K562 (cell line): ENCODE results near the gene TTC39A. TPM values are rescaled to one million over a fixed set of nuclear protein-coding genes. Genes with fewer than 3 reads are reported as not detected.
A peak's percentile ranks its signal among the peaks of the same experiment; 100 is the strongest.

Source experiments
- ATAC-seq: fragments of 200-7000 bp; cut with Tn5 transposase; 3 replicates; pipeline ENCODE4 v1.9.1; 2020; ENCODE audit warnings: moderate library complexity
- BruUV-seq: library from RNA; stranded (reverse); fragments of 400-500 nt; replicated peaks from 2 replicates; lab custom pipeline; 2021; lab: Mats Ljungman, UMichigan
- CTCF ChIA-PET: fragments of 300-600 bp; formaldehyde crosslinking; extraction: SDS; loops from one replicate; lab custom pipeline; 2021; ENCODE audit warnings: low intra/inter-chr PET ratio; lab: Yijun Ruan, JAX
- POLR2A ChIA-PET: fragments of 300-600, 350-650 bp; sonication (Branson Sonifier 250); formaldehyde crosslinking; extraction: SDS; loops from one replicate; lab custom pipeline; 2021; ENCODE audit warnings: antibody characterized with exemption, inconsistent platforms; lab: Yijun Ruan, JAX
- DNase-seq, 4 experiments: peaks; one replicate each; pipeline versions ENCODE4 v3.0.0 to v3.0.0-alpha.2; 2011 to 2018; ENCODE audit warnings: low spot score in 3 of 4, mixed read lengths in 3 of 4; ENCODE audit errors: extremely low read depth in 1 of 4
- FAIRE-seq: peaks from 2 replicates; lab custom pipeline; 2011; peaks lifted over from hg19 to GRCh38; lab: Jason Lieb, UNC
- H2AFZ ChIP-seq: 2 replicates; pipeline ENCODE4 v1.6.0; 2011; ENCODE audit warnings: low read depth, low read length, control low read depth, inconsistent platforms
- H3K27ac ChIP-seq: fragments of 200-600 bp; 3 replicates; pipeline ENCODE4 v1.8.0; 2011; ENCODE audit warnings: low read depth, mild to moderate bottlenecking, control low read depth, inconsistent platforms, low read length, moderate library complexity, mixed read lengths; ENCODE audit errors: extremely low read depth
- H3K27me3 ChIP-seq, 2 experiments: fragments of 300-600 bp in 1 of 2; 2 replicates in 1 of 2; 3 replicates in 1 of 2; pipeline versions ENCODE4 v1.6.0 to v1.8.0; 2011; ENCODE audit warnings: inconsistent platforms in 2 of 2, low read length in 2 of 2, mild to moderate bottlenecking in 1 of 2, mixed read lengths in 1 of 2, moderate library complexity in 1 of 2; ENCODE audit not compliant: control insufficient read depth in 2 of 2, insufficient read depth in 2 of 2
- H3K36me3 ChIP-seq: fragments of 300-600 bp; 3 replicates; pipeline ENCODE4 v1.8.0; 2011; ENCODE audit warnings: mild to moderate bottlenecking, low read length, inconsistent platforms; ENCODE audit not compliant: control insufficient read depth, insufficient read depth
- H3K4me1 ChIP-seq, 2 experiments: fragments of 200-600 bp in 1 of 2; replicated peaks in 1 of 2; 2 replicates in 1 of 2; 3 replicates in 1 of 2; pipeline versions ENCODE4 v1.5.1 to v1.8.0; 2011; ENCODE audit warnings: inconsistent platforms in 2 of 2, low read length in 2 of 2, mild to moderate bottlenecking in 1 of 2, mixed read lengths in 1 of 2, moderate library complexity in 1 of 2; ENCODE audit not compliant: control insufficient read depth in 2 of 2, insufficient read depth in 2 of 2
- H3K4me2 ChIP-seq: 2 replicates; pipeline ENCODE4 v1.6.1; 2011; ENCODE audit warnings: low read length, control low read depth, inconsistent platforms, mixed read lengths; ENCODE audit not compliant: insufficient read depth
- H3K4me3 ChIP-seq: fragments of 200-600 bp; sonication (generic), shearing (Covaris generic); 2 replicates; pipeline ENCODE4 v1.5.1; 2016; ENCODE audit warnings: control low read depth, inconsistent platforms
- H3K79me2 ChIP-seq: fragments of 200-600 bp; 3 replicates; pipeline ENCODE4 v1.8.0; 2011; ENCODE audit warnings: low read length, inconsistent platforms; ENCODE audit not compliant: control insufficient read depth, insufficient read depth
- H3K9ac ChIP-seq, 2 experiments: 2 replicates each; pipeline versions ENCODE4 v1.6.0 to v1.6.1; 2011; ENCODE audit warnings: low read depth in 2 of 2, low read length in 2 of 2, control low read depth in 1 of 2, inconsistent platforms in 1 of 2, mild to moderate bottlenecking in 1 of 2, mixed read lengths in 1 of 2; ENCODE audit not compliant: insufficient read depth in 1 of 2
- H3K9me1 ChIP-seq: one replicate; pipeline ENCODE4 v1.6.0; 2011; ENCODE audit warnings: inconsistent platforms, mild to moderate bottlenecking, low read length, moderate library complexity; ENCODE audit not compliant: control insufficient read depth, insufficient read depth
- H3K9me3 ChIP-seq: replicated peaks from 2 replicates; pipeline ENCODE4 v1.5.1; 2011; ENCODE audit warnings: low read depth, low read length, inconsistent platforms; ENCODE audit not compliant: control insufficient read depth, insufficient read depth
- H4K20me1 ChIP-seq: replicated peaks from 2 replicates; pipeline ENCODE4 v1.6.1; 2011; ENCODE audit warnings: low read length, inconsistent platforms, mixed read lengths; ENCODE audit not compliant: control insufficient read depth, insufficient read depth
- GMEB1 ChIP-seq: fragments of 250-450 bp; sonication (Bioruptor Pico); IDR thresholded peaks from 2 replicates; pipeline ENCODE4 v1.4.0; 2020; ENCODE audit warnings: mild to moderate bottlenecking
- HDAC3 ChIP-seq: fragments of 450-650 bp; IDR thresholded peaks from 2 replicates; pipeline ENCODE4 v1.6.1; 2018; ENCODE audit warnings: borderline replicate concordance, mild to moderate bottlenecking, moderate library complexity; ENCODE audit not compliant: partially characterized antibody
- HMG20A ChIP-seq: fragments of 450-650 bp; formaldehyde crosslinking; conservative IDR thresholded peaks from 2 replicates; pipeline ENCODE4 v1.4.0; 2020; ENCODE audit warnings: mild to moderate bottlenecking, mixed read lengths
- HMG20B ChIP-seq: fragments of 250-450 bp; sonication (Bioruptor Pico); IDR thresholded peaks from 2 replicates; pipeline ENCODE4 v1.5.0; 2021; ENCODE audit warnings: mild to moderate bottlenecking
- HNRNPK ChIP-seq: fragments of 200-400 bp; formaldehyde crosslinking; IDR thresholded peaks from one replicate; pipeline ENCODE4 v1.6.1; 2018; ENCODE audit warnings: mild to moderate bottlenecking, low read depth, low read length; ENCODE audit not compliant: poor library complexity, severe bottlenecking
- KDM1A ChIP-seq, 2 experiments: fragments of 450-650 bp; IDR thresholded peaks; 2 replicates each; pipeline ENCODE4 v1.6.1; 2016; ENCODE audit warnings: mild to moderate bottlenecking in 2 of 2
- NCOR1 ChIP-seq: fragments of 450-650 bp; IDR thresholded peaks from 2 replicates; pipeline ENCODE4 v1.6.1; 2016; ENCODE audit warnings: mild to moderate bottlenecking, moderate library complexity
- NR4A1 ChIP-seq, 2 experiments: fragments of 250-450 bp in 1 of 2; fragments of 450-650 bp in 1 of 2; sonication (Bioruptor Pico) in 1 of 2; IDR thresholded peaks; 2 replicates each; pipeline versions ENCODE4 v1.4.0 to v1.6.1; 2016 to 2020; ENCODE audit warnings: mild to moderate bottlenecking in 2 of 2, missing compliant biosample characterization in 1 of 2, missing genetic modification characterization in 1 of 2, moderate library complexity in 1 of 2
- PCBP1 ChIP-seq: fragments of 200-400 bp; formaldehyde crosslinking; IDR thresholded peaks from 2 replicates; pipeline ENCODE4 v1.6.1; 2018; ENCODE audit warnings: mild to moderate bottlenecking, low read depth, low read length; ENCODE audit not compliant: poor library complexity, severe bottlenecking
- PPARD ChIP-seq: fragments of 250-450 bp; sonication (Bioruptor Pico); IDR thresholded peaks from 2 replicates; pipeline ENCODE4 v1.8.0; 2022; ENCODE audit warnings: inconsistent platforms, mild to moderate bottlenecking, moderate library complexity
- PRPF4 ChIP-seq: fragments of 200-400 bp; formaldehyde crosslinking; IDR thresholded peaks from one replicate; pipeline ENCODE4 v1.6.1; 2017; ENCODE audit warnings: low read length, low read depth, mild to moderate bottlenecking; ENCODE audit not compliant: insufficient read depth, poor library complexity, severe bottlenecking
- SIN3B ChIP-seq: fragments of 450-650 bp; IDR thresholded peaks from 2 replicates; pipeline ENCODE4 v1.6.1; 2017; ENCODE audit warnings: low read depth, mild to moderate bottlenecking, moderate library complexity
- SLC30A9 ChIP-seq: fragments of 250-450 bp; sonication (Bioruptor Pico); IDR thresholded peaks from 2 replicates; pipeline ENCODE4 v1.8.0; 2022; ENCODE audit warnings: mild to moderate bottlenecking, moderate library complexity
- STAT5A ChIP-seq: IDR thresholded peaks from 2 replicates; pipeline ENCODE4 v1.6.1; 2012; ENCODE audit warnings: low read length, inconsistent platforms, borderline replicate concordance
- TFAM ChIP-seq: fragments of 250-450 bp; sonication (Bioruptor Pico); conservative IDR thresholded peaks from 2 replicates; pipeline ENCODE4 v1.5.0; 2021; ENCODE audit warnings: mild to moderate bottlenecking, moderate library complexity
- ZC3H8 ChIP-seq: fragments of 450-650 bp; IDR thresholded peaks from 2 replicates; pipeline ENCODE4 v1.6.1; 2017
- ZNF212 ChIP-seq: fragments of 450-650 bp; formaldehyde crosslinking; IDR thresholded peaks from 2 replicates; pipeline ENCODE4 v1.4.0; 2020; ENCODE audit warnings: mild to moderate bottlenecking
- ZNF232 ChIP-seq: sonication (generic); formaldehyde crosslinking; IDR thresholded peaks from 2 replicates; pipeline ENCODE4 v1.8.0; 2022; ENCODE audit warnings: mild to moderate bottlenecking, missing genetic modification reagents
- ZNF41 ChIP-seq: fragments of 250-450 bp; sonication (Bioruptor Pico); conservative IDR thresholded peaks from 2 replicates; pipeline ENCODE4 v1.4.0; 2020; ENCODE audit warnings: mild to moderate bottlenecking
- ZNF584 ChIP-seq: fragments of 200-800 bp; sonication (Bioruptor generic); IDR thresholded peaks from 2 replicates; pipeline ENCODE4 v1.6.1; 2016; ENCODE audit warnings: low read depth, mild to moderate bottlenecking, missing genetic modification characterization, missing compliant biosample characterization
- ZNF668 ChIP-seq: fragments of 250-450 bp; sonication (Bioruptor Pico); IDR thresholded peaks from 2 replicates; pipeline ENCODE4 v1.8.0; 2022; ENCODE audit warnings: mild to moderate bottlenecking, inconsistent platforms
- WGBS: fragments of 100-300 bp; shearing (Covaris generic); methylation state at CpG from one replicate; pipeline ENCODE4 v1.1.6; 2016; ENCODE audit warnings: low coverage, mixed read lengths; ENCODE audit not compliant: insufficient coverage; ENCODE audit errors: missing lambda C conversion rate; 5-methylcytosine and 5-hydroxymethylcytosine counted together
- in situ Hi-C: fragments of 300-500 bp; cut with MboI; formaldehyde crosslinking; loops from 4 replicates; pipeline ENCODE4 v1.15.0; 2018; ENCODE audit warnings: inconsistent platforms, mixed read lengths
- intact Hi-C: fragments of 100-400 bp; cut with micrococcal nuclease; formaldehyde crosslinking; loops from 2 replicates; pipeline ENCODE4 v1.14.2; 2022
- polyA plus RNA-seq, 8 experiments: library from polyadenylated mRNA; depleted of rRNA in 4 of 8; stranded (reverse) in 5 of 8; unstranded in 3 of 8; fragments of >200 nt; fragmentation: Nextera tagmentation in 2 of 8; fragmentation: Illumina TruSeq in 1 of 8; extraction: Ambion mirVana in 2 of 8; extraction: Trizol in 1 of 8; gene quantifications; 2 replicates each; pipeline versions ENCODE4 v1.2.1 to v1.2.3, GENCODE V29; 2011 to 2014; ENCODE audit warnings: inconsistent platforms in 1 of 8, missing spikeins in 1 of 8
- total RNA-seq, 7 experiments: library from RNA; depleted of rRNA in 6 of 7; stranded (reverse); fragments of >200 nt in 6 of 7; fragmentation: Illumina TruSeq in 2 of 7; extraction: Trizol in 2 of 7; gene quantifications; 2 replicates each; pipeline versions ENCODE4 v1.2.1 to v1.2.3, GENCODE V29; 2011 to 2021; ENCODE audit warnings: low replicate concordance in 1 of 7

Gene TTC39A
- total and polyA plus RNA-seq, 9 of the 15 experiments (the other 6 are each of a cell fraction or from before 2014, with no cell fraction given): 0.18 to 0.82 (median 0.35) TPM

GRCh38 chr1:51296383-51297357 lies 33.7 kb downstream of the TTC39A start:
- BruUV-seq: no TSS peak
- Histone ChIP-seq H3K9ac (peak overlapping the region in 1 of 2 experiments; percentile 39; a peak in 2 of 4 replicates), H3K79me2 (no peaks in the 10 kb centered on the region), H3K4me1 (peaks cover 12 to 44% of the 10 kb centered on the region in 2 experiments; a peak in 4 of 5 replicates), H3K9me3 (no peaks in the 10 kb centered on the region), H3K27ac (no peak overlapping the region; the same call in 2 of the 3 replicates), H3K4me2 (peak overlapping the region; percentile 8; the same call in 1 of the 2 replicates), H3K27me3 (no peaks in the 10 kb centered on the region), H3K36me3 (no peaks in the 10 kb centered on the region), H3K4me3 (no peak overlapping the region), H3K9me1 (no peaks in the 10 kb centered on the region), H2AFZ (peak overlapping the region; percentile 97), H4K20me1 (no peaks in the 10 kb centered on the region)
- peak; percentile 92 for FAIRE-seq
- in situ Hi-C loops (no loop called here), intact Hi-C loops (loop anchor here (2.0 to 5.0 kb wide), 4 partner anchors 59 to 424 kb away; partner anchors contain the start of gene RNF11)
- DNase-seq: peak; percentile 90 to 94 (median 91)
- ChIA-PET POLR2A (interaction anchor here (0.6 to 1.4 kb wide), 6 partner anchors 8 to 926 kb away, joined by 3 to 6 read pairs (median 4); no protein-coding TSS in a partner anchor), CTCF (interaction anchor here (0.5 to 1.1 kb wide), 3 partner anchors 48 to 377 kb away, joined by 3 read pairs; no protein-coding TSS in a partner anchor)
- 33% methylated on average over 32 of the region's 33 CpGs for WGBS
- peak; percentile 92 for ATAC-seq
- TF ChIP-seq KDM1A (IDR thresholded peaks at IDR 0.05) (no peak), ZNF584 (CRISPR knock-in tag) (no peak), SLC30A9 (no peak), NCOR1 (no peak), HNRNPK (no peak), ZNF212 (CRISPR knock-in tag) (no peak), HMG20B (CRISPR knock-in tag) (no peak), HDAC3 (no peak), TFAM (no peak), SIN3B (no peak), PRPF4 (no peak), ZNF232 (CRISPR knock-in tag) (no peak), ZNF41 (CRISPR knock-in tag) (no peak), ZC3H8 (no peak), PCBP1 (no peak), GMEB1 (CRISPR knock-in tag) (no peak), NR4A1 (CRISPR knock-in tag; IDR thresholded peaks at IDR 0.05) (no peak), NR4A1 (tag; IDR thresholded peaks at IDR 0.05) (no peak), PPARD (CRISPR knock-in tag) (no peak), HMG20A (CRISPR knock-in tag) (no peak), STAT5A (no peak), ZNF668 (CRISPR knock-in tag) (no peak)
